DMS114 treated with DMSO at 0.1 percent for 48 hours (cell line): ENCODE measurements around the gene WDPCP.
"Not testable (repeated sequence)": the region's sequence is repeated elsewhere in the genome, so short reads cannot be mapped to it uniquely, and the experiment has no call there.

Experiments used
- DNase-seq: peaks from one replicate; lab custom pipeline; 2025; ENCODE audit not compliant: unreplicated experiment; lab: John Stamatoyannopoulos, UW

The WDPCP gene

GRCh38 chr2:63591566-63592175, 3.4 kb upstream of the WDPCP start:
- DNase-seq: no peak

GRCh38 chr2:63590626-63591408, 2.5 kb upstream of the WDPCP start:
- DNase-seq: no peak

GRCh38 chr2:63589148-63589958, 1.1 kb upstream of the WDPCP start:
- no peak for DNase-seq

- no peak for DNase-seq
These were observed 378 bp downstream of the WDPCP start for GRCh38 chr2:63587814-63588384.

GRCh38 chr2:63582873-63583272, 5.4 kb downstream of the WDPCP start:
- no peak for DNase-seq

- no peak for DNase-seq
These were observed 6.8 kb downstream of the WDPCP start for GRCh38 chr2:63581298-63581961.

GRCh38 chr2:63580651-63581297, 7.5 kb downstream of the WDPCP start:
- no peak for DNase-seq

- no peak for DNase-seq
These were observed 9.5 kb downstream of the WDPCP start for GRCh38 chr2:63578767-63579166.

GRCh38 chr2:63576546-63576945, 11.7 kb downstream of the WDPCP start:
- DNase-seq: no peak

GRCh38 chr2:63573726-63574345, 14.4 kb downstream of the WDPCP start:
- DNase-seq: not testable (repeated sequence)

- DNase-seq: not testable (repeated sequence)
These were observed 15.3 kb downstream of the WDPCP start for GRCh38 chr2:63573026-63573425.

GRCh38 chr2:63572001-63572400, 16.3 kb downstream of the WDPCP start:
- no peak for DNase-seq

GRCh38 chr2:63571291-63571690, 17.0 kb downstream of the WDPCP start:
- DNase-seq: no peak

GRCh38 chr2:63569740-63570139, 18.5 kb downstream of the WDPCP start:
- no peak for DNase-seq

- DNase-seq: no peak
These were observed 25.5 kb downstream of the WDPCP start for GRCh38 chr2:63562751-63563150.

GRCh38 chr2:63558922-63559321, 29.4 kb downstream of the WDPCP start:
- DNase-seq: not testable (repeated sequence)

GRCh38 chr2:63557819-63558218, 30.5 kb downstream of the WDPCP start:
- DNase-seq: not testable (repeated sequence)

GRCh38 chr2:63555931-63556330, 32.3 kb downstream of the WDPCP start:
- no peak for DNase-seq

- DNase-seq: no peak
These were observed 33.0 kb downstream of the WDPCP start for GRCh38 chr2:63555299-63555698.

GRCh38 chr2:63553049-63553448, 35.2 kb downstream of the WDPCP start:
- no peak for DNase-seq
